ENCODE results near the gene SLA2. TPM values are rescaled to one million over a fixed set of nuclear protein-coding genes. Genes with fewer than 3 reads are reported as not detected.
"Not testable (repeated sequence)": the region's sequence is repeated elsewhere in the genome, so short reads cannot be mapped to it uniquely, and the experiment has no call there.

The SLA2 gene
- 1 to 10 TPM in 4 of 5 donors, under 1 TPM in 1; 0.83 to 1.3 (median 1.2) TPM for polyA plus RNA-seq (ENCODE audit: insufficient read depth in 1 of 5, insufficient read length in 5 of 5, low replicate concordance in 1 of 5)
- long read RNA-seq, donor 1: 0 reads
- long read RNA-seq, donor 2, partial matches to known transcripts: 0 of 1 reads
- long read RNA-seq, donor 2, other reads (novel, unspliced or antisense): 0 of 1 reads
- long read RNA-seq, donor 3: 0 reads
- long read RNA-seq, donor 4: 0 reads
- long read RNA-seq, donor 5: 0 reads
- long read RNA-seq, donor 6: 0 reads
- long read RNA-seq, donor 7: 0 reads
- long read RNA-seq, donor 8: 0 reads

DNA sequence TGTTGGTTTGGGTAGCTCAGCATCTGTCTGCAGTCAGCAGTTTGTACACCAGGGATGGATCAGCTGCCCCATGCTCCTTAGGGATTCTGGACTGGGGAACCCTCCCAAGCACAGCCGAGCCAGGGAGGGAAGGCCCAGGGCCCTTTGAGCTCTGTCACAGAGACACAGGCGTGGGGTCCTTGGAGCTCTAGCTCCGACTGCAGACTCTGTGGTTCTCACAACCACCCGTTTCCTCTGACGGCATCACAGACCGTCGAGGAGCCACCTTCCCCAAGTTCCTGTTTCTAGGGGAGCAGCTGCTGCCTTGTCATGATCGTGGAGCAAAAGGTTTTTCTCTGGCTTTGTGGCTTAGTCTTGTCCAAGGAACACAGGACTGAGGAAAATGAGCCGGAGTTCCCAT, at the start of gene SLA2:
TSS of gene SLA2 (minus strand) at position 199 of the 400 bp plus-strand sequence. CDS start 4,861 bp downstream, outside the sequence.
- no peak for DNase-seq

- not testable (repeated sequence) for DNase-seq
Measured at GRCh38 chr20:36695467-36695866, 49.5 kb upstream of the SLA2 start.

GRCh38 chr20:36688630-36689029, 42.6 kb upstream of the SLA2 start:
- DNase-seq: no peak

GRCh38 chr20:36687850-36688249, 41.9 kb upstream of the SLA2 start:
- no peak for DNase-seq

DNA sequence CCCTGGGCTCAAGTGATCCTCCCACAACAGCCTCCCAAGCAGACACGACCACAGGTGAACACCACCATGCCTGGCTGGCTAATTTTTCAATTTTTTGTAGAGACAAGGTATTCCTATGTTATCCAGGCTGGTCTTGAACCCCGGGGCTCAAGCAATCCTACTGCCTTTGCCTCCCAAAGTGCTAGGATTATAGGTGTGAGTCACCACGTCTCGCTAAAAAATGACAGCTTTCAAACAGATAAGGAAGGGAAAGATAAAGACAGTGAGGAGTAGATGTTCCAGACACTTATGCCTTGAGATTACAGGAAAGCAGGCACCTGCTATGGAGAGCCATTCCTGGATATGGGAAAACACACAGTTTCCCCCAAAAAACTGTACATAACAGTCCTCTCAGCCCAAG, 40.9 kb upstream of the SLA2 start:
- DNase-seq: no peak

- DNase-seq: no peak
Measured at GRCh38 chr20:36686504-36686903, 40.5 kb upstream of the SLA2 start.

- DNase-seq: no peak
Measured at GRCh38 chr20:36684747-36685146, 38.8 kb upstream of the SLA2 start.

DNA sequence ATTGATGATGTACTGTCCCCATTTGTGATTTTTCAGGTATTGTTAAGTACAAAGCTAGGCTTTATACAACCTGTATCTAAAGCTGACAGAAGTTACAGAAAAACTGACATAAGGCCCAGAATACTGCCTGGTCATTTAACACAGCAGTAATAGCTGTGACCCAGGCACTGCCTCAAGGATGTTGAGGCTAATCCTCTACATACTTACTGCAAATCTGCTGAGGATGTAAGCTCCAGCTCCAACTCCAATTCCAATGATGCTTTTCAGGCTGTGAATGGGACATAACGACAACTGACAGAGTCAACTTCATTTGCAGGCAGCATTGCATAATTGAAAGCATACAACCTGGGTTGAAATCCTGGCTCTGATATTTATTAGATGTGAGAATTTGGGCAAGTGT, 36.3 kb upstream of the SLA2 start:
- no peak for DNase-seq

- DNase-seq: no peak
Measured at GRCh38 chr20:36677422-36677771, 31.4 kb upstream of the SLA2 start.

GRCh38 chr20:36676701-36677421, 30.9 kb upstream of the SLA2 start:
- DNase-seq: no peak

DNA sequence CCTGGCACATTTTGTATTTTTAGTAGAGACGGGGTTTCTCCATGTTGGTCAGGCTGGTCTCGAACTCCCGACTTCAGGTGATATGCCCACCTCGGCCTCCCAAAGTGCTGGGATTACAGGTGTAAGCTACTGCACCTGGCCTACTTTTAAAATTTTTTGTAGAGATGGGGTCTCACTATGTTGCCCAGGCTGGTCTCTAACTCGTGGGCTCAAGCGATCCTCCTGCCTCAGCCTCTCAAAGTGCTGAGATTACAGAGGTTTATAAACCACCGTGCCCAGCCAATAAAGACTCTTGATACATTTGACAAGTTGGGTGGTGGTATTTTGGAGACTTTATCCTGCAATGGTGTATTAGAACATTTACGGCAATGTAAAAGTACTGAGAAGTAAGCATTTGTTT, 29.5 kb upstream of the SLA2 start:
- not testable (repeated sequence) for DNase-seq

- DNase-seq: no peak
Measured at GRCh38 chr20:36672991-36673390, 27.0 kb upstream of the SLA2 start.

DNA sequence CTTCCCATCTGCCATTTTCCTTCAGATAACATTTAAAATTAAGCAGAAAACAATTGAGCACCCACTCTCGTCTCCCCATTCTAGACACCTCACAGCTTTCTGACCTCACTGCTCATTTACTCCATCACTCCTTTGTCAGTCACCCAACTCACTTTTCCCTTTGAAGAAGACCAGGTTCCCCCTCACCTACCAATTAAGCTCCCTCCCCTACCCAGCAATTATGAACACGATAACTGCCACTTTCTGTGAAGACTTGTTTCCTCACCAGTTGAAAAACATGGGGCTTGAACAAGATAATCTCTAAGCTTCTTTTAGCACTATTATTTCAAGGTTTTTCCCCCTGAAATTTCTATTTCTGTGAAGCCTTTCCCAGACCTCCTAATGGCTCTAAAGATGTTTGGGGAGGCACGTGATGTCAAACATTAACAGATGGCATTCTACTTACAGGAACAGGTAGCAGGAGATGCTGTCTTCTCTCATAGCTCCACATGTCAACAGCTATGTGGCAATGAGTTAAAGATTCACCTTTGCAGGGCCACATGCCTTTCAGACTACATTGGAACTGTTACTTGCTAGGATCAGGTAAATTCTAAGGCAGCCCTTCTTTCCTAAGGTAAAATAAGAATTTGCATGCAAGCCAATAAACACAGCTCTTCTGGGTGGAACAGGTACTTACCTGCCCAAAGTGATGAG, 24.8 kb upstream of the SLA2 start:
- no peak for DNase-seq

- peak in 1 of 2 donors; percentile 22 for DNase-seq
Measured at GRCh38 chr20:36666181-36666740, 20.3 kb upstream of the SLA2 start.

DNA sequence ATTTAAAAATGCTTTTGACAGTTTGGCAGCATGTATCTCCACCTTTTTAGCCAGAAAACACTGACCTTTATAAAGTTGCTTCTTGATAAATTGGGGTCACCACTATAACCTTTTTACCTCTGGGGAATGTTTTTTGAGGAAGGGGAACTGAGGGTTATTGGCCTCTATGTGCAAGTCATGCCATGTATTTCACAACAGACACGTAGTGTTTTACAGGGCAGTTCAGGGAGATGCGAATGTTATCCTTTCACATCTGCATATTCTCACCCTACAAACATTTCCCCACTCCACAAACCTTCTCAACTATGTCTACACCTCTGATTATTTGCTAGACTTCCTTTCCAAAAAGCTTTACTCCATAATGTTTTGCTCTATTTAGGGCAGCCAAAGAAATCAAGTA, 17.0 kb upstream of the SLA2 start:
- DNase-seq: no peak

DNA sequence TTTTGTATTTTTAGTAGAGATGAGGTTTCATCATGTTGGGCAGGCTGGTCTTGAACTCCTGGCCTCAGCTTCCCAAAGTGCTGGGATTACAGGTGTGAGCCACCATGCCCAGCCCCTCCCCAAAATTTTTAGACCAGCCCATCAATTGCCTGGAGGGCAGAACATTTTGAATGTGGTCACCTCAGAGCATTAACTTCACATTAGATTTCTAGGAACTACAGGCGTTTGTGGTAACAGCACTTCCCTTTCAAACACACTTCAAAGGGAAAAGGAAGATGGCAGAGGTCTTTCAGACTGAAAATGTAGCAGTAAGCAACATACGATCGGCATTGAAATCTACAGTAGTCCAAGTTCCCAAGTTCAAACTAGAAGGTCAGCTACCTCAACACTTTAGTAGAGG, 12.3 kb upstream of the SLA2 start:
- DNase-seq: no peak

GRCh38 chr20:36656733-36657132, 10.7 kb upstream of the SLA2 start:
- no peak for DNase-seq

DNA sequence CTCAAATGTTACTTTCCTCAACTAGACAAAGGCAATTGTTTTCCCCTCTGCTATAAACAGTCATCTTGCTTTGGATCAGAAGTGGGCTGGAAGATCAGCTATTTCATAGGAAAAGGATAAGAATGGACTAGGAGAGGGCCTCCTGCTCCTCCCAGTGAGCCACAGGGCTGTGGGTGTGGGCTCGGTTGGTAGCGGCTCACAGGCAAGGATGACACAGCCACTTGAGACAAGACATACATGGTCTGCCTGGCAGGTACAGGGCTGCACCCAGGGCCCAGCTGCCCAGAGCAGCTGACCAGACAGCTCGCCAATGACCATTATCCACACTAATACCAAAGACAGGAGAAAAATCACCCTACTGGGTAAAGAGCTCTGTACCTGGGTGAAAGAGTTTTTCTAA, 9.0 kb upstream of the SLA2 start:
- DNase-seq: no peak

- no peak for DNase-seq
Measured at GRCh38 chr20:36654506-36654905, 8.5 kb upstream of the SLA2 start.

- no peak for DNase-seq
Measured at GRCh38 chr20:36653456-36653855, 7.5 kb upstream of the SLA2 start.

DNA sequence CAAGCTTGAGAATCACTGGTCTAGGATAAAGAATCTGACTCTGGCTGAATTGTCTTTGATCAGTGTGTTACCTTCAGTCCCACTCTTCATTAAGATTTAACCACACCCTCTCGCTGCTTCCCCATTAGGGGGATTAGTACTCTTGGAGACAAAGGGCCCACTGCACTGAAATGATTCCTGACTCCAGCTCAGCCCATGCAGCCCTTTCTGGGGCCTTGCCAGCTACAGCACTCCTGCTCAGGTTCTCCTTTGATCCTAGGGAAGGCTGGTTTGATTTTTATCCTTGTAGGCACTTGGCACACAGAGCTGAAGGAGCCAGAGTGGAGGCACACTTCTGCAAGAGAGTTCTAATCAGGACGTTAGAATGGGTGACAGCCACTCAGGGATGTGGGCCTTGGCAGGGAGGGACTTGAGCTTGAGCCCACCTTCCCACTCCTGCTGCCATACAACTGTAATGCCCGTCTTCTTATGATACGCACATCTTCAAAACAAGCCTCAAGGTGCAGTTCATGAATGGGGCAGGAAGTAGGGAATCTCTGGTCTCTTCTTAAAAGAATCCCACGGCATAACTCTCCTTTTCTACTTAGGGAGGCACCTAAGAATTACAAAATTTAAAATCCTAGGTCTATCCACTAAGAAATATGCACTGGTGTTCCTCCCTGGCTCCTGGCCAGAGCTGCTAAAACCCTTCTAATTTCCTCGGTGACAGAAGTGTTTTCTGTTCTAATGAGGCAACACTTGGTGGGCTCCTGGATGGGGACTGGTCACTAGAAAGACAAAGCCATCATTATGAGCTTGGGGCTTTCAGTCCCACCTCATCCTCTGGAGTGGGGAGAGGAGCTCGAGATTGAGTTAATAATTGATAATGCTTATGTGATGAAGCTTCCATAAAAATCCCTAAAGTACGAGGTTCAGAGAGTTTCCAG, 1.5 kb upstream of the SLA2 start:
- DNase-seq: peak; percentile 25 to 34

- no peak for DNase-seq
Measured at GRCh38 chr20:36646678-36647077, 682 bp upstream of the SLA2 start.
